DMS114 treated with DMSO at 0.1 percent for 48 hours (cell line): ENCODE results near the gene PAK4.

Source experiments
- DNase-seq: peaks from one replicate; lab custom pipeline; 2025; ENCODE audit not compliant: unreplicated experiment; lab: John Stamatoyannopoulos, UW

Gene PAK4

GRCh38 chr19:39177736-39178135 lies 52.1 kb downstream of the PAK4 start:
- DNase-seq: no peak

GRCh38 chr19:39178296-39179006 lies 52.9 kb downstream of the PAK4 start:
- DNase-seq: no peak

- no peak for DNase-seq
These were observed 54.2 kb downstream of the PAK4 start for GRCh38 chr19:39179754-39180153.

GRCh38 chr19:39180749-39181148 lies 55.2 kb downstream of the PAK4 start:
- no peak for DNase-seq

GRCh38 chr19:39181500-39182173 lies 56.1 kb downstream of the PAK4 start:
- DNase-seq: no peak

GRCh38 chr19:39182174-39182505 lies 56.6 kb downstream of the PAK4 start:
- no peak for DNase-seq

GRCh38 chr19:39183104-39183503 lies 57.5 kb downstream of the PAK4 start:
- no peak for DNase-seq

- DNase-seq: no peak
These were observed 60.8 kb downstream of the PAK4 start for GRCh38 chr19:39186391-39186790.

GRCh38 chr19:39187552-39187943 lies 62.0 kb downstream of the PAK4 start:
- DNase-seq: no peak

- DNase-seq: no peak
These were observed 63.4 kb downstream of the PAK4 start for GRCh38 chr19:39188960-39189359.

GRCh38 chr19:39190768-39191167 lies 65.2 kb downstream of the PAK4 start:
- DNase-seq: no peak

- no peak for DNase-seq
These were observed 67.3 kb downstream of the PAK4 start for GRCh38 chr19:39192846-39193245.

- DNase-seq: no peak
These were observed 68.2 kb downstream of the PAK4 start for GRCh38 chr19:39193803-39194202.

GRCh38 chr19:39194832-39195542 lies 69.4 kb downstream of the PAK4 start:
- DNase-seq: no peak

- DNase-seq: no peak
These were observed 70.2 kb downstream of the PAK4 start for GRCh38 chr19:39195755-39196154.

GRCh38 chr19:39196320-39196719 lies 70.7 kb downstream of the PAK4 start:
- no peak for DNase-seq

GRCh38 chr19:39196860-39197562 lies 71.4 kb downstream of the PAK4 start, which contains the start of gene NCCRP1:
Gene NCCRP1, plus strand, starts transcription at chr19:39196964. Its CDS starts 19 bp downstream, at chr19:39196983.
- DNase-seq: no peak

GRCh38 chr19:39197808-39198207 lies 72.2 kb downstream of the PAK4 start:
- DNase-seq: no peak

GRCh38 chr19:39199025-39199424 lies 73.4 kb downstream of the PAK4 start:
- DNase-seq: no peak

- no peak for DNase-seq
These were observed 74.6 kb downstream of the PAK4 start for GRCh38 chr19:39200066-39200802.

- no peak for DNase-seq
These were observed 75.2 kb downstream of the PAK4 start for GRCh38 chr19:39200803-39201115.
